Lower lobe of right lung (tissue), 1 donor: ENCODE results near the gene MRPL38. TPM values are rescaled to one million over a fixed set of nuclear protein-coding genes. Genes with fewer than 3 reads are reported as not detected.

ENCODE experiments used
- total RNA-seq: library from RNA; stranded (reverse); fragmentation: NEBNext Ultra II Directional; extraction: Animal tissue kit (Norgen Biotek cat#: 25700); gene quantifications from one replicate; pipeline ENCODE4 v1.2.1, GENCODE V29; 2021
- donor health status: DM: no; HTN: yes; CAD: no; lungs with severe emphysema.

Gene MRPL38
- total RNA-seq, 1 donor from 2014 or later = 68.9 TPM

Other genes starting within 250 kb of the MRPL38 start
- 39.4 TPM for gene RECQL5, start 237.7 kb downstream of the MRPL38 start, total RNA-seq
- 73.0 TPM for gene SAP30BP, start 237.5 kb downstream of the MRPL38 start, total RNA-seq
- 34.7 TPM for gene ITGB4, start 183.4 kb downstream of the MRPL38 start, total RNA-seq
- 34.0 TPM for gene GALK1, start 139.7 kb downstream of the MRPL38 start, total RNA-seq
- gene UNK, start 120.1 kb downstream of the MRPL38 start, total RNA-seq = 31.1 TPM
- 118 TPM for gene UNC13D, start 60.5 kb downstream of the MRPL38 start, total RNA-seq
- gene WBP2, start 49.5 kb downstream of the MRPL38 start, total RNA-seq = 145 TPM
- 21.0 TPM for gene TRIM47, start 26.3 kb downstream of the MRPL38 start, total RNA-seq
- gene TRIM65, start 7.9 kb downstream of the MRPL38 start, total RNA-seq = 32.4 TPM
- 13.1 TPM for gene FBF1, start 36.2 kb upstream of the MRPL38 start, total RNA-seq
- 67.1 TPM for gene ACOX1, start 74.3 kb upstream of the MRPL38 start, total RNA-seq
- gene TEN1, start 74.4 kb upstream of the MRPL38 start, total RNA-seq = 14.6 TPM
- gene CDK3, start 96.0 kb upstream of the MRPL38 start, total RNA-seq = 8.4 TPM
- gene EVPL, start 122.4 kb upstream of the MRPL38 start, total RNA-seq = 36.8 TPM
- 65.0 TPM for gene SRP68, start 167.6 kb upstream of the MRPL38 start, total RNA-seq
- gene GALR2, start 169.9 kb upstream of the MRPL38 start, total RNA-seq = not detected
- not detected for gene ZACN, start 174.3 kb upstream of the MRPL38 start, total RNA-seq
- 118 TPM for gene EXOC7, start 198.9 kb upstream of the MRPL38 start, total RNA-seq
- 21.5 TPM for gene FOXJ1, start 236.4 kb upstream of the MRPL38 start, total RNA-seq